PFSK-1 (cell line): ENCODE data around the gene RTEL1.

ENCODE experiments used
- FOXP2 ChIP-seq: optimal IDR thresholded peaks from 2 replicates; pipeline ENCODE3; 2011; ENCODE audit warnings: borderline replicate concordance, control low read depth, inconsistent platforms; ENCODE audit not compliant: insufficient read depth; ENCODE audit errors: extremely low read length, extremely low read depth
- POLR2AphosphoS5 ChIP-seq: IDR thresholded peaks from 2 replicates; pipeline ENCODE4 v1.6.1; 2012; ENCODE audit warnings: low read depth, mild to moderate bottlenecking, control low read depth, low read length, moderate library complexity
- REST ChIP-seq, 2 experiments: IDR thresholded peaks; 2 replicates each; pipeline versions ENCODE4 v1.6.1 to v1.8.0; 2011 to 2012; ENCODE audit warnings: low read depth in 2 of 2, low read length in 2 of 2, control low read depth in 1 of 2, inconsistent platforms in 1 of 2, mild to moderate bottlenecking in 1 of 2, moderate library complexity in 1 of 2; ENCODE audit not compliant: insufficient read depth in 1 of 2
- SIN3A ChIP-seq: IDR thresholded peaks from 2 replicates; pipeline ENCODE4 v1.6.1; 2012; ENCODE audit warnings: mild to moderate bottlenecking, low read length, moderate library complexity, borderline replicate concordance; ENCODE audit not compliant: insufficient read depth
- TAF1 ChIP-seq: IDR thresholded peaks from 2 replicates; pipeline ENCODE4 v1.6.1; 2012; ENCODE audit warnings: low read length, control low read depth, borderline replicate concordance; ENCODE audit not compliant: insufficient read depth

RTEL1 gene

GRCh38 chr20:63641146-63641791 lies 16.8 kb upstream of the RTEL1 start:
- no peak for TF ChIP-seq POLR2AphosphoS5
- TF ChIP-seq REST (IDR thresholded peaks at IDR 0.05; ENCODE audit: insufficient read depth in 1 of 2, low read depth in 2 of 2, low read length in 2 of 2): no peak
- no peak for TF ChIP-seq TAF1
- no peak for TF ChIP-seq FOXP2
- no peak for TF ChIP-seq SIN3A

- TF ChIP-seq SIN3A: no peak
- TF ChIP-seq REST (IDR thresholded peaks at IDR 0.05; ENCODE audit: insufficient read depth in 1 of 2, low read depth in 2 of 2, low read length in 2 of 2): no peak
- TF ChIP-seq POLR2AphosphoS5: no peak; the same call in 1 of the 2 replicates
- TF ChIP-seq TAF1: no peak
- TF ChIP-seq FOXP2: no peak
These were observed 16.2 kb upstream of the RTEL1 start for GRCh38 chr20:63641792-63642523.

GRCh38 chr20:63642527-63643247 lies 15.4 kb upstream of the RTEL1 start:
- TF ChIP-seq REST (IDR thresholded peaks at IDR 0.05; ENCODE audit: insufficient read depth in 1 of 2, low read depth in 2 of 2, low read length in 2 of 2): no peak
- TF ChIP-seq SIN3A: no peak

- TF ChIP-seq FOXP2: no peak
- no peak for TF ChIP-seq SIN3A
- TF ChIP-seq POLR2AphosphoS5: no peak
- TF ChIP-seq TAF1: no peak
- TF ChIP-seq REST (IDR thresholded peaks at IDR 0.05; ENCODE audit: insufficient read depth in 1 of 2, low read depth in 2 of 2, low read length in 2 of 2): no peak
These were observed 14.6 kb upstream of the RTEL1 start for GRCh38 chr20:63643499-63643898.
